Raji (cell line): ENCODE measurements around the gene TMEM81.
A peak's percentile ranks its signal among the peaks of the same experiment; 100 is the strongest.

Experiments
- POLR2A ChIP-seq: IDR thresholded peaks from 2 replicates; pipeline ENCODE4 v1.6.1; 2011; ENCODE audit warnings: low read depth, low read length, control low read depth; ENCODE audit not compliant: insufficient read depth

TMEM81 gene

GRCh38 chr1:205084360-205084759 is at the start of gene TMEM81:
Gene TMEM81 (minus strand): TSS chr1:205084460. CDS start chr1:205084320, 140 bp downstream.
- TF ChIP-seq POLR2A = no peak

- TF ChIP-seq POLR2A = no peak
Observed at GRCh38 chr1:205133287-205133686, 49.0 kb upstream of the TMEM81 start.

GRCh38 chr1:205129447-205130029 is 45.3 kb upstream of the TMEM81 start:
- no peak for TF ChIP-seq POLR2A

GRCh38 chr1:205128050-205128449 is 43.8 kb upstream of the TMEM81 start:
- no peak for TF ChIP-seq POLR2A

GRCh38 chr1:205127646-205128045 is 43.4 kb upstream of the TMEM81 start:
- TF ChIP-seq POLR2A = no peak

- TF ChIP-seq POLR2A = no peak
Observed at GRCh38 chr1:205124726-205125125, 40.5 kb upstream of the TMEM81 start.

GRCh38 chr1:205122489-205122882 is 38.2 kb upstream of the TMEM81 start:
- TF ChIP-seq POLR2A = no peak

- peak; percentile 93 for TF ChIP-seq POLR2A
Observed at GRCh38 chr1:205121660-205122488, 37.6 kb upstream of the TMEM81 start, which contains the start of gene RBBP5. Gene RBBP5 (minus strand): TSS chr1:205121978. CDS start chr1:205121873, 105 bp downstream.

GRCh38 chr1:205118752-205119151 is 34.5 kb upstream of the TMEM81 start:
- TF ChIP-seq POLR2A = no peak

- TF ChIP-seq POLR2A = no peak
Observed at GRCh38 chr1:205111354-205111753, 27.1 kb upstream of the TMEM81 start.

GRCh38 chr1:205109711-205110110 is 25.5 kb upstream of the TMEM81 start:
- TF ChIP-seq POLR2A = no peak

GRCh38 chr1:205109269-205109668 is 25.0 kb upstream of the TMEM81 start:
- TF ChIP-seq POLR2A = no peak

- no peak for TF ChIP-seq POLR2A
Observed at GRCh38 chr1:205108464-205108863, 24.2 kb upstream of the TMEM81 start.

- no peak for TF ChIP-seq POLR2A
Observed at GRCh38 chr1:205107327-205107726, 23.1 kb upstream of the TMEM81 start.

- no peak for TF ChIP-seq POLR2A
Observed at GRCh38 chr1:205102404-205102803, 18.1 kb upstream of the TMEM81 start.

- no peak for TF ChIP-seq POLR2A
Observed at GRCh38 chr1:205098242-205098641, 14.0 kb upstream of the TMEM81 start.
